ENCODE measurements around the gene KCNJ6. TPM values are rescaled to one million over a fixed set of nuclear protein-coding genes. Genes with fewer than 3 reads are reported as not detected.
A peak's percentile ranks its signal among the peaks of the same experiment; 100 is the strongest.

Gene KCNJ6
- total and polyA plus RNA-seq, 8 donors: 0.03 to 0.28 (median 0.17) TPM

DNA sequence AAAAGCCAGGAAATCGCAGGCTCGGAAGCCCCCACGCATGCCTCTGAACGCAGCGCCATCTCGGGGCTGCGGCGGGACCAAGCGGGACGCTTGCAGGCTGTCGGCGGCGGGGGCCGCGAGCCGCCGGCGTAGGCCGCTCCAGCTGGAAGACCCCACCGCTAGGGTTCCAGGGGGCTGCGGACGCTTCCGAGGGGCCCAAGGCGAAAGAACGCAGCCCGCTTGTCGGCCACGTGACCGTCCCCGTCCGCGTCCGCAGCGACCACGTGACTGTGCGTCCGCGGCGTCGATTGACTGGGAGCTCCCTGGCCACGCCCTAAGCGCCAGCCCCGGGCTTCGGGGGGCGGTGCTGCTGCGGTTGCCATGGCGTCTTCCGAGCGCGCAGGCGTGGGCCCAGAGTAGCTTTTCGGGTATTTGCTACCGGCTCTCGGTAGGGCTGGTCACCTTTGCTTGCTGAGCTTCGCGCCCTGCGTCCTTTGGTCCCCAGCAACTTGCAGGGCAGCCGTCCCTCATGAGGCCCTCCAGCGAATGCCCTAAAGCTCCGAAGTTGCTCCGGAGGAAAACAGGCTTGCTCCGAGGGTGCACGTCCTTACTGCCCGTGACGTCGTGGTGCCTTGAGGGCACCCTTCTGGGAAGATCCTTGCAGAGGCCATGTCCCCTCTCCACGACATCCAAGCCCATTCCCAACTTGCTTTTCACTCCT is 352.5 kb downstream of the KCNJ6 start:
- Histone ChIP-seq H3K9me3 (no peaks in the 10 kb centered on the region), H3K36me3 (no peaks in the 10 kb centered on the region), H3K27ac (peak overlapping the region; percentile 85 to 92), H3K4me3 (peak overlapping the region; percentile 62 to 65), H3K27me3 (no peaks in the 10 kb centered on the region), H3K4me1 (peaks cover 6 to 14% of the 10 kb centered on the region in 2 donors)
- intact Hi-C loops (cut with DNase I): no loop called here
- ATAC-seq (peak; percentile 97), DNase-seq (peak; percentile 77 to 99 (median 96))
- TF ChIP-seq, protein P1, sequence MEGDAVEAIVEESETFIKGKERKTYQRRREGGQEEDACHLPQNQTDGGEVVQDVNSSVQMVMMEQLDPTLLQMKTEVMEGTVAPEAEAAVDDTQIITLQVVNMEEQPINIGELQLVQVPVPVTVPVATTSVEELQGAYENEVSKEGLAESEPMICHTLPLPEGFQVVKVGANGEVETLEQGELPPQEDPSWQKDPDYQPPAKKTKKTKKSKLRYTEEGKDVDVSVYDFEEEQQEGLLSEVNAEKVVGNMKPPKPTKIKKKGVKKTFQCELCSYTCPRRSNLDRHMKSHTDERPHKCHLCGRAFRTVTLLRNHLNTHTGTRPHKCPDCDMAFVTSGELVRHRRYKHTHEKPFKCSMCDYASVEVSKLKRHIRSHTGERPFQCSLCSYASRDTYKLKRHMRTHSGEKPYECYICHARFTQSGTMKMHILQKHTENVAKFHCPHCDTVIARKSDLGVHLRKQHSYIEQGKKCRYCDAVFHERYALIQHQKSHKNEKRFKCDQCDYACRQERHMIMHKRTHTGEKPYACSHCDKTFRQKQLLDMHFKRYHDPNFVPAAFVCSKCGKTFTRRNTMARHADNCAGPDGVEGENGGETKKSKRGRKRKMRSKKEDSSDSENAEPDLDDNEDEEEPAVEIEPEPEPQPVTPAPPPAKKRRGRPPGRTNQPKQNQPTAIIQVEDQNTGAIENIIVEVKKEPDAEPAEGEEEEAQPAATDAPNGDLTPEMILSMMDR (IDR thresholded peaks at IDR 0.05): no peak

DNA sequence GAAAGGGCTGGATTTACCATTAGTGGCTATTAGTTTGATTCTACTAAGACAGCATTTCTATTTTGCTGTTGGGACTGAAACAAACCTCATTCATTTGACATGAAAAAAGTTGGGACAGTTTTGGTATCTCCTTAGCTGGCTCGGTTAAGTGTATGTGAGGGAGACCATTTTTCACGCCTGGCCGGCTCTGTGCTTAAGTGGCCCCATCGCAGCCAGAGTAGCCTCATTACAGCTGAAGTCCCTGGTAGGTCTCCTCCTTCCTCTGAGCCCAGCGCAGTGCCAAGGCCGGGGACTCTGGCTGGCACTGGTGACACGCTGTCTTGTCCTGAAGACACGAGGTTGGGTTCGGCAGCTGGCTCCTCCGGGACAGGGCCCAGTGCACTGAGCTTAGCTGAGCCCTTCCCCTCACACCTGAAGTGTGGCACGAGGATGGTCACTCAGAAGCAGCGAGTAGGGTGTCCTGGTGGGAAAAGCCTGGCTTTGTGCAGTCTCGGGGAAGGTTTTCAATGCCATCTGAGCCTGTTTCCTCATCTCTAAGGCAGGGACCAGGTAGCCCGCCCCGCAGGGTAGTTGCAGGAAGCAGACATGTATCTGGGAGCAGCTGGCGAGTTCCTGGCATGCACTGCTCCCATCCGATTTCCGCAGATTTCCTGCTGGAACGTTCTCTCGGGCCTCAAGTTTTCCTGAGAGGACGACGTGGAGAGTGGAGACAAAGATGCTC is 353.2 kb downstream of the KCNJ6 start:
- peak overlapping the region; percentile 85 to 92 for H3K27ac ChIP-seq
- H3K4me3 ChIP-seq: peak overlapping the region; percentile 62 to 65
- H3K4me1 ChIP-seq: peaks cover 6 to 14% of the 10 kb centered on the region in 2 donors
- TF ChIP-seq, protein P1 (IDR thresholded peaks at IDR 0.05): no peak
- no peaks in the 10 kb centered on the region for H3K36me3 ChIP-seq
- ATAC-seq (peak; percentile 15), DNase-seq (peak in 1 of 4 donors; percentile 43)
- no peaks in the 10 kb centered on the region for H3K9me3 ChIP-seq
- intact Hi-C loops (cut with DNase I): no loop called here
- no peaks in the 10 kb centered on the region for H3K27me3 ChIP-seq

DNA sequence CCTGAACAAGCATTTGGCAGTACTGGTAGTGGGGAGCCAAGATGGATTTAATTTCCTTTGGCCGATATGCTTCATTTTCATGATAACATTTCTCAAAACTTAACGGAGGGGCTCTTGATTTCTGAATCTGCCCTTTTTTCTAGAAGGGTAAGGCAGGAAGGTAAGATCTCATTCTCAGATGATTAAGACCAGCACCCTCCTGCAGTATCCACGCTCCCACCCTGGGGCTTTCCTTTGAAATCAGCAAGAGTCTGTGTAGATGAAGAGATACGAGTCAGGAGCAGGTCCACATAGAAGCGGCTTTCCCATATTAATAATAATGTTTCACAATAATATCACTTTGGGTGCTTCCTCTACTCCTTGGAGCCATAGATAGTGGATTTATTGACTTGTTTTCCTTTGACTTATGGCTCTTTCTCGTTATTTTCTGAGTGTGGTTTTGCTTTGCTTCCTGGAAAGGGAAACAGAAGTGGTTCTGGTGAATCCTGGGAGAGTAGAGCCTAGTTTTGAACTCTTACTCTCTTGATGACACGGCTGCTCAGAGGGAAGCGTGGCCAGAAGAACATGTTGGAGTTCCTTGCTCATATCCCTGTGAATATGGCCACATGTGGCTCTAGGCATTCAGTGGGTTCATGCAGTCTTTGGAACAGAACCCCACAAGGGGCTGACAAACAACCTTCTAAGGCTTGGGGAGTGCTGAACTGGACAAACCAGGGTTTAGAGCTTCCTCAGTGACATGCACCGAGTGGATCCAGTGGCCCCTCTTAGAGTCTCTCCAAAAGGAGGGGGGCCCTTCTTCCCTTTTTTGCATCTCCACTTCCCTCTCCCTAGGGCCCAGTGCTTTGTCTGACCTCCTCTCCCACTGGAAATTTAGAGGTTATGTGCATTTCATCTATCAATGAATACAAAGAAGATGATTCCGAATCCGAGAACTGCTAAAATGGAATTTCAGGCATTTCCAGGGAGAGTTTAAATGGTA is 354.0 kb downstream of the KCNJ6 start:
- TF ChIP-seq, protein P1 (IDR thresholded peaks at IDR 0.05): no peak
- no peak for DNase-seq
- Histone ChIP-seq H3K27me3 (no peaks in the 10 kb centered on the region), H3K4me3 (no peak overlapping the region), H3K9me3 (no peaks in the 10 kb centered on the region), H3K27ac (no peak overlapping the region), H3K36me3 (no peaks in the 10 kb centered on the region), H3K4me1 (peaks cover 6 to 14% of the 10 kb centered on the region in 2 donors)
- no peak for ATAC-seq
- intact Hi-C loops (cut with DNase I): no loop called here

DNA sequence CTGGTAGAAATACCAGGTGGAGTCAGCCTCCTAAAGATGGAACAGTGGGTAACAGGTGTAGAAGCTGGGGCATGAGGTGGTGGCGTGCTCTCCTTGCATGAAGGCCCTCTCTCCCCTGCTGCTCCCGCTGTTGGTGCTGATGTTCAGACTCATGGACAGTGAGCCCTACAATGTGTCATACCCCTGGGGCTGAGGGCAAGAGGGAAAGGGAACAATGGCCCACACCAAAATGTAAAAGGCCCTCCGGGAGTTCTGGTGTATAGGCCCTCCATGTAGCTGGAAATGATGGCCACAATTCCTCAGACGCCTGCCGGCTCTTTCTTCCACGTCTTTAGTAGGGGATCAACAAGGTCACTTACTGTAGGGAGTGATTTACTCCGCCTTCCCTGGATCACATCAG is 354.8 kb downstream of the KCNJ6 start:
- TF ChIP-seq, protein P1 (IDR thresholded peaks at IDR 0.05): no peak
- no peak for DNase-seq
- peaks cover 6 to 14% of the 10 kb centered on the region in 2 donors for H3K4me1 ChIP-seq
- H3K36me3 ChIP-seq: no peaks in the 10 kb centered on the region
- intact Hi-C loops (cut with DNase I): no loop called here
- no peak overlapping the region for H3K27ac ChIP-seq
- no peak overlapping the region for H3K4me3 ChIP-seq
- H3K27me3 ChIP-seq: no peaks in the 10 kb centered on the region
- ATAC-seq: no peak
- H3K9me3 ChIP-seq: no peaks in the 10 kb centered on the region
